H1 (cell line): ENCODE results near the gene HLA-F. TPM values are rescaled to one million over a fixed set of nuclear protein-coding genes. Genes with fewer than 3 reads are reported as not detected.

ENCODE experiments used
- CTCF ChIA-PET: fragments of 300-600 bp; sonication (Branson Sonifier 250); formaldehyde crosslinking; loops from one replicate; lab custom pipeline; 2021; ENCODE audit not compliant: partially characterized antibody; lab: Charles Lee
- POLR2A ChIA-PET: fragments of 300-600 bp; sonication (Branson Sonifier 250); formaldehyde crosslinking; loops from one replicate; lab custom pipeline; 2021; ENCODE audit warnings: inconsistent platforms; ENCODE audit not compliant: partially characterized antibody; lab: Charles Lee
- DNase-seq, 2 experiments: peaks; one replicate each; pipeline versions ENCODE4 v3.0.0 to v3.0.0-alpha.2; 2010 to 2022; ENCODE audit warnings: low spot score in 2 of 2, low read depth in 1 of 2, mixed read lengths in 1 of 2
- FAIRE-seq: peaks from 2 replicates; lab custom pipeline; 2011; peaks lifted over from hg19 to GRCh38; lab: Jason Lieb, UNC
- H2AFZ ChIP-seq: 2 replicates; pipeline ENCODE4 v1.8.1; 2012; ENCODE audit warnings: low read length, inconsistent platforms
- H2AK5ac ChIP-seq: 2 replicates; pipeline ENCODE4 v1.6.1; 2013; ENCODE audit warnings: low read depth, low read length
- H2BK120ac ChIP-seq: replicated peaks from 2 replicates; pipeline ENCODE3; 2013; ENCODE audit warnings: low read depth, low read length, inconsistent platforms
- H2BK12ac ChIP-seq: 2 replicates; pipeline ENCODE4 v1.6.1; 2013; ENCODE audit warnings: low read depth, low read length
- H2BK15ac ChIP-seq: 2 replicates; pipeline ENCODE4 v1.6.1; 2013; ENCODE audit warnings: low read length
- H2BK20ac ChIP-seq: 2 replicates; pipeline ENCODE4 v1.6.1; 2013; ENCODE audit warnings: low read length
- H2BK5ac ChIP-seq: 2 replicates; pipeline ENCODE4 v1.6.1; 2013; ENCODE audit warnings: low read depth, low read length
- H3K14ac ChIP-seq: 2 replicates; pipeline ENCODE4 v1.6.1; 2013; ENCODE audit warnings: inconsistent platforms; ENCODE audit not compliant: insufficient read length
- H3K18ac ChIP-seq: 2 replicates; pipeline ENCODE4 v1.6.1; 2013; ENCODE audit warnings: low read length; ENCODE audit errors: extremely low read depth
- H3K23ac ChIP-seq: 2 replicates; pipeline ENCODE4 v1.6.1; 2013; ENCODE audit warnings: inconsistent platforms; ENCODE audit not compliant: insufficient read length
- H3K23me2 ChIP-seq: 2 replicates; pipeline ENCODE4 v1.6.1; 2013; ENCODE audit warnings: low read depth, low read length
- H3K27ac ChIP-seq: 2 replicates; pipeline ENCODE4 v1.6.1; 2011; ENCODE audit warnings: low read depth, low read length, inconsistent platforms
- H3K27me3 ChIP-seq, 4 experiments: replicated peaks in 1 of 4; 1 replicate in 1 of 4; 2 replicates in 3 of 4; pipeline versions ENCODE4 v1.6.1 to v1.8.1; 2011 to 2013; ENCODE audit warnings: low read length in 3 of 4, mild to moderate bottlenecking in 3 of 4, inconsistent platforms in 2 of 4, mixed read lengths in 2 of 4, moderate library complexity in 1 of 4; ENCODE audit not compliant: control insufficient read depth in 3 of 4, insufficient read depth in 3 of 4; ENCODE audit errors: extremely low read depth in 1 of 4
- H3K36me3 ChIP-seq, 4 experiments: 2 replicates each; pipeline versions ENCODE4 v1.6.1 to v1.8.1; 2011 to 2013; ENCODE audit warnings: mild to moderate bottlenecking in 4 of 4, low read length in 3 of 4, moderate library complexity in 2 of 4, control low read depth in 1 of 4, inconsistent platforms in 1 of 4; ENCODE audit not compliant: insufficient read depth in 4 of 4, control insufficient read depth in 2 of 4
- H3K4ac ChIP-seq: replicated peaks from 2 replicates; pipeline ENCODE3; 2013; ENCODE audit warnings: low read length, low read depth, mixed read lengths, inconsistent platforms; ENCODE audit not compliant: insufficient read length
- H3K4me1 ChIP-seq, 4 experiments: replicated peaks in 1 of 4; 1 replicate in 1 of 4; 2 replicates in 3 of 4; pipeline versions ENCODE4 v1.6.1 to v1.8.1; 2011 to 2013; ENCODE audit warnings: low read length in 3 of 4, inconsistent platforms in 2 of 4, mixed read lengths in 1 of 4; ENCODE audit not compliant: insufficient read depth in 4 of 4, control insufficient read depth in 3 of 4
- H3K4me2 ChIP-seq, 2 experiments: 2 replicates each; pipeline versions ENCODE4 v1.6.1 to v1.8.1; 2011 to 2013; ENCODE audit warnings: low read depth in 2 of 2, low read length in 2 of 2, control low read depth in 1 of 2, inconsistent platforms in 1 of 2, mild to moderate bottlenecking in 1 of 2; ENCODE audit not compliant: insufficient read depth in 1 of 2
- H3K4me3 ChIP-seq, 4 experiments: fragments of 200-600, 300-600 bp in 1 of 4; sonication (generic), shearing (Covaris generic), sonication (Bioruptor Twin) in 1 of 4; 2 replicates each; pipeline versions ENCODE4 v1.5.1 to v1.8.1; 2011 to 2016; ENCODE audit warnings: low read length in 4 of 4, low read depth in 3 of 4, control low read depth in 2 of 4, inconsistent platforms in 2 of 4, mild to moderate bottlenecking in 2 of 4, mixed read lengths in 1 of 4, moderate library complexity in 1 of 4; ENCODE audit not compliant: insufficient read depth in 2 of 4; ENCODE audit errors: extremely low read depth in 1 of 4
- H3K56ac ChIP-seq: replicated peaks from 2 replicates; pipeline ENCODE3; 2013; ENCODE audit warnings: low read depth, mild to moderate bottlenecking, mixed read lengths, low read length, inconsistent platforms; ENCODE audit not compliant: insufficient read length
- H3K79me1 ChIP-seq: 2 replicates; pipeline ENCODE4 v1.6.1; 2013; ENCODE audit warnings: low read depth, low read length, control low read depth
- H3K79me2 ChIP-seq, 2 experiments: 2 replicates each; pipeline versions ENCODE4 v1.6.1 to v1.8.1; 2012 to 2013; ENCODE audit warnings: low read length in 2 of 2, mild to moderate bottlenecking in 2 of 2, inconsistent platforms in 1 of 2; ENCODE audit not compliant: insufficient read depth in 2 of 2, control insufficient read depth in 1 of 2
- H3K9ac ChIP-seq, 4 experiments: replicated peaks in 1 of 4; 1 replicate in 1 of 4; 2 replicates in 3 of 4; pipeline versions ENCODE4 v1.6.1 to v1.8.1; 2011 to 2013; ENCODE audit warnings: low read depth in 3 of 4, low read length in 3 of 4, control low read depth in 2 of 4, mild to moderate bottlenecking in 2 of 4, moderate library complexity in 2 of 4, inconsistent platforms in 1 of 4; ENCODE audit errors: extremely low read depth in 1 of 4
- H3K9me3 ChIP-seq, 2 experiments: 2 replicates each; pipeline versions ENCODE4 v1.6.1 to v1.8.1; 2012 to 2013; ENCODE audit warnings: mild to moderate bottlenecking in 2 of 2, moderate library complexity in 2 of 2, control low read depth in 1 of 2, inconsistent platforms in 1 of 2, low read depth in 1 of 2, low read length in 1 of 2, mixed read lengths in 1 of 2; ENCODE audit not compliant: insufficient read depth in 2 of 2
- H4K20me1 ChIP-seq, 2 experiments: replicated peaks in 1 of 2; 2 replicates each; pipeline versions ENCODE3 to v1.8.1; 2011 to 2013; ENCODE audit warnings: inconsistent platforms in 2 of 2, low read length in 2 of 2, mild to moderate bottlenecking in 1 of 2; ENCODE audit not compliant: insufficient read depth in 2 of 2, control insufficient read depth in 1 of 2
- H4K5ac ChIP-seq: 2 replicates; pipeline ENCODE4 v1.6.1; 2013; ENCODE audit warnings: low read length, low read depth, mixed read lengths, inconsistent platforms; ENCODE audit not compliant: insufficient read length
- H4K8ac ChIP-seq: 2 replicates; pipeline ENCODE4 v1.8.0; 2013; ENCODE audit warnings: mild to moderate bottlenecking, moderate library complexity, low read length, inconsistent platforms; ENCODE audit not compliant: insufficient read depth; ENCODE audit errors: extremely low read depth
- H4K91ac ChIP-seq: replicated peaks from 2 replicates; pipeline ENCODE3; 2013; ENCODE audit warnings: low read length, mixed read lengths, inconsistent platforms; ENCODE audit not compliant: insufficient read length
- RXRA ChIP-seq: IDR thresholded peaks from 2 replicates; pipeline ENCODE4 v1.6.1; 2011; ENCODE audit warnings: low read depth, mild to moderate bottlenecking, low read length, moderate library complexity; ENCODE audit not compliant: insufficient read depth
- SIN3A ChIP-seq, 2 experiments: IDR thresholded peaks in 1 of 2; conservative IDR thresholded peaks in 1 of 2; 2 replicates each; pipeline ENCODE4 v1.6.1; 2011 to 2012; ENCODE audit warnings: low read length in 2 of 2, improper control_type of control experiment in 1 of 2, low read depth in 1 of 2, mild to moderate bottlenecking in 1 of 2
- WGBS, 2 experiments: shearing (Covaris generic) in 1 of 2; methylation state at CpG; one replicate each; pipeline versions ENCODE4 v1.1.6 to v1.1.7; 2013 to 2015; ENCODE audit warnings: low lambda C conversion rate in 2 of 2, mixed read lengths in 2 of 2, inconsistent platforms in 1 of 2, low coverage in 1 of 2, missing lambda C conversion rate in 1 of 2; ENCODE audit not compliant: insufficient replicate concordance in 2 of 2, insufficient coverage in 1 of 2, insufficient read length in 1 of 2; ENCODE audit errors: extremely low coverage in 1 of 2, missing lambda C conversion rate in 1 of 2; 5-methylcytosine and 5-hydroxymethylcytosine counted together
- polyA plus RNA-seq, 7 experiments: library from polyadenylated mRNA; depleted of rRNA in 3 of 7; stranded (reverse) in 5 of 7; unstranded in 2 of 7; fragments of >200 nt in 5 of 7; fragments of 200-250 nt in 2 of 7; gene quantifications; 1 replicate in 5 of 7; 2 replicates in 1 of 7; 4 replicates in 1 of 7; pipeline versions ENCODE4 v1.2.1 to v1.2.3, GENCODE V29; 2011 to 2013; ENCODE audit warnings: missing spikeins in 2 of 7, mixed read lengths in 2 of 7
- total RNA-seq: library from RNA; stranded (reverse); fragmentation: NEBNext Ultra II Directional; extraction: Animal tissue kit (Norgen Biotek cat#: 25700); gene quantifications from 2 replicates; pipeline ENCODE4 v1.2.1, GENCODE V29; 2021

Gene HLA-F
- total and polyA plus RNA-seq, 2 of the 8 experiments (the other 6 are each of a cell fraction or from before 2014, with no cell fraction given): 9.6 to 11.7 TPM

DNA sequence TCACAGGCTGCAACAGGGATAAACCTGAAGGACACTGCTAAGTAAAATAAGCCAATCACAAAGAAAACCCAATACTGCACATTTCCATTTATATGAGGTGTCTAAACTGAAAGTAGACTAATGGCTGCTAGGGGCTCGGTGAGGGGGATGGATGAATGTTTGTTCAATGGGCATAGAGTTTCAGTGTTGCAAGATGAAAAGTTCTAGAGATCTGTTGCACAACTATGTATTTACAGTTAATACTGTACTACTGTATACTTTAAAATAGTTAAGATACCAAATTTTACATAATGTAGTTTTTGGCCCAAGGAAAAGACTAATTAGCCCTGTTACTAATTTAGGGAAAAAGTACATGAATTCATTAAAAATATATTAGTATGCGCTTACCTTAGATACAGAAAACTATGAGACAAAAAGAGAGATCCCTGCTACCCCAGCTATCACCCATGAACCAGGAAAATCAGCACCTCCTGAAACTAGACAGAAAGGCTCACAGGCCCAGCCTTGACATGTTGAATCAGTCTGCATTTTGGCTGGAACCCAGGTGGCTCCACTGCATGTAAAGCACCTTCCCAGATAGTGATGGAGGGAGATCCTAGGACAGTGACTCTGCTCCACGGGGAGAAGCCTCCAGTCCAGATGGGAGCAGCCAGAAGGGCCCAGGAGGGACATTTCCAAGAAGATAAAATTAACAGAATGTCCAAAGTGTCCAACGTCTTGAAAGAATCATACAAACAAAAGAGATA, 16.1 kb downstream of the HLA-F start:
- Histone ChIP-seq H4K91ac (no peak overlapping the region), H3K79me1 (no peaks in the 10 kb centered on the region; the same call in 1 of the 2 replicates), H3K4me1 (peaks cover 0 to 4% (median 0%) of the 10 kb centered on the region in 4 experiments; a peak in 2 of 7 replicates), H4K8ac (no peak overlapping the region), H3K18ac (no peak overlapping the region), H3K79me2 (no peaks in the 10 kb centered on the region), H3K4me2 (no peak overlapping the region), H2BK5ac (no peak overlapping the region), H3K36me3 (no peaks in the 10 kb centered on the region), H3K27me3 (no peaks in the 10 kb centered on the region), H3K9ac (no peak overlapping the region), H2AK5ac (no peak overlapping the region), H3K23me2 (no peaks in the 10 kb centered on the region), H4K20me1 (peaks cover 0 to 3% of the 10 kb centered on the region in 2 experiments), H4K5ac (no peak overlapping the region), H3K4me3 (no peak overlapping the region), H2BK12ac (no peak overlapping the region), H3K9me3 (no peaks in the 10 kb centered on the region), H3K4ac (no peak overlapping the region), H3K56ac (no peak overlapping the region), H2BK120ac (no peak overlapping the region), H2AFZ (no peak overlapping the region), H3K14ac (no peak overlapping the region), H2BK15ac (no peak overlapping the region), H2BK20ac (no peak overlapping the region), H3K27ac (no peak overlapping the region), H3K23ac (no peak overlapping the region)
- DNase-seq (no peak), FAIRE-seq (no peak)
- TF ChIP-seq SIN3A (conservative IDR thresholded peaks at IDR 0.05 in 1 of 2, IDR thresholded peaks at IDR 0.05 in 1 of 2; ENCODE audit: low read depth in 1 of 2, low read length in 2 of 2): no peak
- TF ChIP-seq RXRA: no peak
- ChIA-PET POLR2A (no interaction called here), CTCF (interaction anchor here (1.1 to 7.1 kb wide), 14 partner anchors 11 to 272 kb away, joined by 3 to 100 read pairs (median 12); no protein-coding TSS in a partner anchor)
- WGBS, 2 experiments: 93% methylated on average over 4 of the region's 4 CpGs; no CpG with 5 or more reads in 1 of the 2 experiments
